Caco-2 (cell line): Measurements from ENCODE around the gene RAPGEF2. TPM values are rescaled to one million over a fixed set of nuclear protein-coding genes. Genes with fewer than 3 reads are reported as not detected.

ENCODE experiments used
- BruUV-seq: library from RNA; stranded (reverse); fragments of 400-500 nt; replicated peaks from 2 replicates; lab custom pipeline; 2021; lab: Mats Ljungman, UMichigan
- CTCF ChIA-PET: fragments of 300-600 bp; sonication (Branson Sonifier 250); formaldehyde crosslinking; loops from one replicate; lab custom pipeline; 2022; ENCODE audit warnings: antibody characterized with exemption; lab: Charles Lee
- POLR2A ChIA-PET: fragments of 300-600 bp; sonication (Branson Sonifier 250); formaldehyde crosslinking; loops from one replicate; lab custom pipeline; 2022; ENCODE audit warnings: antibody characterized with exemption; lab: Charles Lee
- DNase-seq, 2 experiments: peaks; one replicate each; pipeline versions ENCODE4 v3.0.0 to v3.0.0-alpha.2; 2020 to 2022
- H3K27me3 ChIP-seq: replicated peaks from 2 replicates; pipeline ENCODE4 v1.6.0; 2011; ENCODE audit warnings: low read length; ENCODE audit not compliant: control insufficient read depth, insufficient read depth
- H3K36me3 ChIP-seq: 2 replicates; pipeline ENCODE4 v1.5.1; 2011; ENCODE audit warnings: low read length; ENCODE audit not compliant: control insufficient read depth, insufficient read depth
- H3K4me1 ChIP-seq: fragments of 250-450 bp; sonication (Bioruptor Pico); 2 replicates; pipeline ENCODE4 v1.5.1; 2020; ENCODE audit warnings: mild to moderate bottlenecking
- H3K4me3 ChIP-seq: 2 replicates; pipeline ENCODE4 v1.5.1; 2011; ENCODE audit warnings: low read depth, mild to moderate bottlenecking, control low read depth, low read length
- H3K9me3 ChIP-seq: fragments of 250-450 bp; sonication (Bioruptor Pico); 2 replicates; pipeline ENCODE4 v1.5.1; 2020; ENCODE audit warnings: mild to moderate bottlenecking, moderate library complexity
- H3K27ac Mint-ChIP-seq: one replicate; pipeline ENCODE4 v1.8.0; 2022; ENCODE audit warnings: mixed read lengths; ENCODE audit not compliant: unreplicated experiment
- H3K27me3 Mint-ChIP-seq: one replicate; pipeline ENCODE4 v1.8.0; 2022; ENCODE audit warnings: mixed read lengths; ENCODE audit not compliant: insufficient read depth, unreplicated experiment
- H3K36me3 Mint-ChIP-seq: one replicate; pipeline ENCODE4 v1.8.0; 2022; ENCODE audit warnings: mild to moderate bottlenecking, mixed read lengths; ENCODE audit not compliant: insufficient read depth, unreplicated experiment
- H3K4me1 Mint-ChIP-seq: one replicate; pipeline ENCODE4 v1.8.0; 2022; ENCODE audit warnings: low read depth, mixed read lengths; ENCODE audit not compliant: unreplicated experiment
- H3K4me3 Mint-ChIP-seq: one replicate; pipeline ENCODE4 v1.8.0; 2022; ENCODE audit warnings: mild to moderate bottlenecking, moderate library complexity, mixed read lengths; ENCODE audit not compliant: unreplicated experiment
- H3K9me3 Mint-ChIP-seq: one replicate; pipeline ENCODE4 v1.8.0; 2022; ENCODE audit warnings: mixed read lengths; ENCODE audit not compliant: unreplicated experiment
- CTCF ChIP-seq, 2 experiments: fragments of 200-600 bp in 1 of 2; IDR thresholded peaks; 1 replicate in 1 of 2; 2 replicates in 1 of 2; pipeline versions ENCODE4 v1.5.1 to v1.8.0; 2011 to 2022; ENCODE audit warnings: antibody characterized with exemption in 1 of 2, control low read depth in 1 of 2, inconsistent platforms in 1 of 2, low read depth in 1 of 2, low read length in 1 of 2, mild to moderate bottlenecking in 1 of 2, moderate library complexity in 1 of 2; ENCODE audit not compliant: insufficient read depth in 1 of 2, severe bottlenecking in 1 of 2, unreplicated experiment in 1 of 2
- intact Hi-C: fragments of 100-400 bp; cut with micrococcal nuclease; formaldehyde crosslinking; loops from one replicate; pipeline ENCODE4 v1.10.0; 2022; ENCODE audit not compliant: unreplicated experiment
- total RNA-seq: library from RNA; stranded (reverse); gene quantifications from 2 replicates; pipeline ENCODE4 v1.2.3, GENCODE V29; 2022

RAPGEF2 gene
- total RNA-seq, 1 experiment from 2014 or later = 67.6 TPM

DNA sequence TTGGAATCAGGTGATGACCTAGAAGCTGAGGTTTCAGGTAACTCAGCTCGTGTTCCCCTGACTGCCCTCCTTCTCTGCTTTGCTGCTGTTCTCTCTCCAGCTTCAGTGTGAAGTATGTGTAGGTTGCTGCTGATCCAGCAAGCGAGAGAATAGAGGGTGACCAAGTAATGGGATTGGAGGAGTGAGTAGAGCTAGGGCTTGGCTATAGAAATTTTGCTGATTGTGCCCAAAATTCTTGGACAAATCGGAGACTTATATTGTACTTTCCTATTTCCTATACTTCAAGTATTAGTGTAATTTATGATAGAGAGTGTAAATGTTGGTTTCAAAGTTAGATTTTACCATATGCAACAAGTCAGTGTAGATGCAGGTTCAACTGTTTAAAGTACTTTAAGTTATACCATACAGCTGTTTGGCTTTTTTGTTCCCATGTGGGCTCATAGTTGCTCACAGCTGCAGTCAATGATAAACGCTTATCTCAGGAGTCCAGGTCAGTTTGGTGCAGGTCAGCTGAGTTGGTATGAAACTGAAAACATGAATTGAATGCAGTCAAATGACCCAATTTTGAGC, 48.0 kb downstream of the RAPGEF2 start:
- H3K27ac Mint-ChIP-seq = no peak overlapping the region
- H3K36me3 Mint-ChIP-seq = peaks cover 12% of the 10 kb centered on the region
- no peaks in the 10 kb centered on the region for H3K36me3 ChIP-seq
- no peaks in the 10 kb centered on the region for H3K9me3 Mint-ChIP-seq
- no peak for DNase-seq
- no peak for TF ChIP-seq CTCF (IDR thresholded peaks at IDR 0.05; ENCODE audit: insufficient read depth in 1 of 2, low read depth in 1 of 2, low read length in 1 of 2, severe bottlenecking in 1 of 2, unreplicated experiment in 1 of 2)
- H3K4me3 Mint-ChIP-seq = no peak overlapping the region
- intact Hi-C loops = no loop called here
- H3K9me3 ChIP-seq = no peaks in the 10 kb centered on the region
- H3K27me3 ChIP-seq = no peaks in the 10 kb centered on the region
- BruUV-seq = no TSS peak
- no peak overlapping the region for H3K4me3 ChIP-seq
- H3K27me3 Mint-ChIP-seq = no peaks in the 10 kb centered on the region
- peaks cover 39% of the 10 kb centered on the region for H3K4me1 Mint-ChIP-seq
- POLR2A ChIA-PET = no interaction called here
- peaks cover 43% of the 10 kb centered on the region for H3K4me1 ChIP-seq
- CTCF ChIA-PET = no interaction called here

DNA sequence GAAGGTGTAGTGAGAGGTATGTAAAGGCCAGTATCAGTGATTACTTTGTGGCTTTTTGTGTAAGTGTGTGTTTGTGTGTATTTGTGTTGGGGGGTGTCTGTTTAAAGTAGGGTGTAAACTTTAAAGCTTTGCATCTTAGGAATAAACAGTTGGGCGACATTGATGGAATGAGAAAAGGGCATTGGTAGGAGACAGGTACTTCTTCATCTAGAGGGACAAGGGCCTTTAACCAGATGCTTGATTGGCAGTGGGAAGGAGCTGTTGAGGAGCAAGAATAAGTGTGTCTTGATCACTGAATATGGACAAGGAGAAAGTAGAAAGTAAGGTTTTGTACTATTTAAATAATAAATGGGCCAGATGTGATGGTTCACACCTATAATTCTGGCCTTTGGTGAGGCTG, 48.8 kb downstream of the RAPGEF2 start:
- Mint-ChIP-seq H3K4me3 (no peak overlapping the region), H3K36me3 (peaks cover 11% of the 10 kb centered on the region), H3K27ac (no peak overlapping the region), H3K27me3 (no peaks in the 10 kb centered on the region), H3K4me1 (peaks cover 37% of the 10 kb centered on the region), H3K9me3 (no peaks in the 10 kb centered on the region)
- no peaks in the 10 kb centered on the region for H3K9me3 ChIP-seq
- ChIA-PET CTCF (no interaction called here), POLR2A (no interaction called here)
- no peak overlapping the region for H3K4me3 ChIP-seq
- peaks cover 39% of the 10 kb centered on the region for H3K4me1 ChIP-seq
- intact Hi-C loops = loop anchor here (2.0 kb wide), 1 partner anchor 15 kb away; no protein-coding TSS in a partner anchor
- BruUV-seq = no TSS peak
- DNase-seq = no peak
- no peak for TF ChIP-seq CTCF (IDR thresholded peaks at IDR 0.05; ENCODE audit: insufficient read depth in 1 of 2, low read depth in 1 of 2, low read length in 1 of 2, severe bottlenecking in 1 of 2, unreplicated experiment in 1 of 2)
- no peaks in the 10 kb centered on the region for H3K27me3 ChIP-seq
- H3K36me3 ChIP-seq = no peaks in the 10 kb centered on the region

DNA sequence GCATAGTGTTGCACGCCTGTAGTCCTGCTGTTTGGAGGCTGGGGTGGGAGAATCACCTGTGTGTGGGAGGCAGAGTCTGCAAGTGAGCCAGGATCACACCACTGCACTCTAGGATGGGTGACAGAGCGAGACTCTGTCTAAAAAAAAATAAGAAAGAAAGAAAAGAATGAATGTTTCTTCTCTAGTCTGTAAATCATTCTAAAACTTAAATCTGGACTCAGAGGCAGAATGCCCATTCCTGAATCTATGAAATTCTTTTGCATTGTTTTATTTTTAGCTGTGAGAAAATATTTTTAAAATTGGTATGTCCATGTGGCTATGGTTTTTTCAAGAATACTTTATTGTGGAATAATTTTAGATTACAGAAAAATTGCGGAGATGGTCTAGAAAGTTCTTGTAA, 49.3 kb downstream of the RAPGEF2 start:
- ChIA-PET CTCF (no interaction called here), POLR2A (no interaction called here)
- H3K27ac Mint-ChIP-seq = no peak overlapping the region

More for the DNA sequence above, 49.3 kb downstream of the RAPGEF2 start:
- Mint-ChIP-seq H3K4me3 (no peak overlapping the region), H3K4me1 (peaks cover 33% of the 10 kb centered on the region), H3K9me3 (no peaks in the 10 kb centered on the region), H3K36me3 (peaks cover 7% of the 10 kb centered on the region), H3K27me3 (no peaks in the 10 kb centered on the region)
- no peaks in the 10 kb centered on the region for H3K27me3 ChIP-seq
- no peaks in the 10 kb centered on the region for H3K36me3 ChIP-seq
- no peak for TF ChIP-seq CTCF (IDR thresholded peaks at IDR 0.05; ENCODE audit: insufficient read depth in 1 of 2, low read depth in 1 of 2, low read length in 1 of 2, severe bottlenecking in 1 of 2, unreplicated experiment in 1 of 2)
- intact Hi-C loops = loop anchor here (2.0 kb wide), 1 partner anchor 15 kb away; no protein-coding TSS in a partner anchor
- H3K9me3 ChIP-seq = no peaks in the 10 kb centered on the region
- BruUV-seq = no TSS peak
- H3K4me1 ChIP-seq = peaks cover 36% of the 10 kb centered on the region
- H3K4me3 ChIP-seq = no peak overlapping the region
- DNase-seq = no peak
